ENCODE measurements around the gene DOCK4. TPM values are rescaled to one million over a fixed set of nuclear protein-coding genes. Genes with fewer than 3 reads are reported as not detected.

DOCK4 gene
- total and polyA plus RNA-seq, 2 of the 8 experiments (the other 6 are each of a cell fraction or from before 2014, with no cell fraction given) = 5.1 to 23.6 TPM

DNA sequence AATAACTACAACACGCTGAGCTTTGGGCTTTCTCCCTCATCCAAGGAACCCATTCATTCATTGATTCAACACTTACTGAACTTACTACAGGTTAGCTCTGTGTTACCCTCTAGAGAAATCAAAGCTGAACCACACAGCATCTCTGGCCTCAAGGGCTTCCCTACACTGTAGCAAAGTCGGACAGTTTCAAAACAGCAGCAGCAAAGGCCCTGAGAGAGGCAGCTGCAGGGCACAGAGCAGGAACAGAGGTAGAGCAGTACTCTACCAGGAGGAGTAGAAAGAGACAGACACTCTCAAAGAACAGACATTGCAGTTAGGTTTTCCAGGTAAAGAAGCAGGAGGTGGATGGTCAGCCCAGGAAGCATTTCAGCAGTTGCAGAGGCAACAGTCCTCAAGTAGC, 16.1 kb downstream of the DOCK4 start:
- no peaks in the 10 kb centered on the region for H3K27me3 ChIP-seq (replicated peaks in 1 of 4; ENCODE audit: control insufficient read depth in 3 of 4, extremely low read depth in 1 of 4, insufficient read depth in 3 of 4, low read length in 3 of 4)
- no peak overlapping the region for H2BK15ac ChIP-seq (ENCODE audit: low read length)
- TF ChIP-seq TCF12 (IDR thresholded peaks at IDR 0.05; ENCODE audit: low read depth, low read length) (no peak), CBX8 (IDR thresholded peaks at IDR 0.05; ENCODE audit: borderline replicate concordance, low read depth, low read length) (no peak), SUZ12 (IDR thresholded peaks at IDR 0.05; ENCODE audit: low read length) (no peak), BCL11A (IDR thresholded peaks at IDR 0.05; ENCODE audit: low read depth in 2 of 2, low read length in 2 of 2) (no peak), SIN3A (conservative IDR thresholded peaks at IDR 0.05 in 1 of 2, IDR thresholded peaks at IDR 0.05 in 1 of 2; ENCODE audit: low read depth in 1 of 2, low read length in 2 of 2) (no peak), POLR2A (IDR thresholded peaks at IDR 0.05; ENCODE audit: control extremely low read depth in 1 of 2, low read depth in 2 of 2, low read length in 2 of 2) (no peak), JUN (IDR thresholded peaks at IDR 0.05; ENCODE audit: low read depth, low read length) (no peak), SAP30 (IDR thresholded peaks at IDR 0.05; ENCODE audit: insufficient read depth, insufficient replicate concordance, low read length) (no peak)
- TF ChIP-seq, protein P1, sequence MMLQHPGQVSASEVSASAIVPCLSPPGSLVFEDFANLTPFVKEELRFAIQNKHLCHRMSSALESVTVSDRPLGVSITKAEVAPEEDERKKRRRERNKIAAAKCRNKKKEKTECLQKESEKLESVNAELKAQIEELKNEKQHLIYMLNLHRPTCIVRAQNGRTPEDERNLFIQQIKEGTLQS (IDR thresholded peaks at IDR 0.05; ENCODE audit: insufficient read depth, low read depth, low read length) = no peak
- no peak overlapping the region for H4K91ac ChIP-seq (replicated peaks; ENCODE audit: insufficient read length, low read length)
- peaks cover 0 to 6% (median 0%) of the 10 kb centered on the region in 4 experiments; a peak in 1 of 7 replicates for H3K4me1 ChIP-seq (replicated peaks in 1 of 4; ENCODE audit: control insufficient read depth in 3 of 4, insufficient read depth in 4 of 4, low read length in 3 of 4)
- H3K4ac ChIP-seq (replicated peaks; ENCODE audit: insufficient read length, low read depth, low read length) = no peak overlapping the region
- H3K9ac ChIP-seq (replicated peaks in 1 of 4; ENCODE audit: extremely low read depth in 1 of 4, low read depth in 3 of 4, low read length in 3 of 4) = no peak overlapping the region
- no peak overlapping the region for H2BK20ac ChIP-seq (ENCODE audit: low read length)
- no peak overlapping the region for H3K14ac ChIP-seq (ENCODE audit: insufficient read length)
- 0 out of 2 replicates have a peak overlapping the region, but pooled peaks have one; percentile 19 for H2BK12ac ChIP-seq (ENCODE audit: low read depth, low read length)
- H3K4me3 ChIP-seq (ENCODE audit: extremely low read depth in 1 of 4, insufficient read depth in 2 of 4, low read depth in 3 of 4, low read length in 4 of 4) = no peak overlapping the region
- H4K20me1 ChIP-seq (replicated peaks in 1 of 2; ENCODE audit: control insufficient read depth in 1 of 2, insufficient read depth in 2 of 2, low read length in 2 of 2) = peaks cover 0 to 4% of the 10 kb centered on the region in 2 experiments
- H2AK5ac ChIP-seq (ENCODE audit: low read depth, low read length) = no peak overlapping the region
- no peak overlapping the region for H2BK120ac ChIP-seq (replicated peaks; ENCODE audit: low read depth, low read length)
- H4K8ac ChIP-seq (ENCODE audit: extremely low read depth, insufficient read depth, low read length) = no peak overlapping the region
- H3K79me1 ChIP-seq (ENCODE audit: low read depth, low read length) = no peaks in the 10 kb centered on the region; the same call in none of the 2 replicates
- H3K23me2 ChIP-seq (ENCODE audit: low read depth, low read length) = no peaks in the 10 kb centered on the region
- no peak overlapping the region for H3K56ac ChIP-seq (replicated peaks; ENCODE audit: insufficient read length, low read depth, low read length)
- 83% methylated on average over 2 of the region's 2 CpGs; no CpG with 5 or more reads in 1 of the 2 experiments for WGBS, 2 experiments (ENCODE audit: extremely low coverage in 1 of 2, insufficient coverage in 1 of 2, insufficient read length in 1 of 2, insufficient replicate concordance in 2 of 2, low coverage in 1 of 2, low lambda C conversion rate in 2 of 2, missing lambda C conversion rate in 1 of 2)
- H3K23ac ChIP-seq (ENCODE audit: insufficient read length) = no peak overlapping the region
- no peak overlapping the region for H2AFZ ChIP-seq (ENCODE audit: low read length)
- H3K18ac ChIP-seq (ENCODE audit: extremely low read depth, low read length) = no peak overlapping the region
- no peak overlapping the region for H2BK5ac ChIP-seq (ENCODE audit: low read depth, low read length)
- peaks cover 0 to 56% of the 10 kb centered on the region in 2 experiments; a peak in 2 of 4 replicates for H3K79me2 ChIP-seq (ENCODE audit: control insufficient read depth in 1 of 2, insufficient read depth in 2 of 2, low read length in 2 of 2)
- no peak overlapping the region for H3K27ac ChIP-seq (ENCODE audit: low read depth, low read length)
- ChIA-PET POLR2A (ENCODE audit: partially characterized antibody) (no interaction called here), CTCF (ENCODE audit: partially characterized antibody) (interaction anchor here (1.5 kb wide), 1 partner anchor 53 kb away, joined by 3 read pairs; no protein-coding TSS in a partner anchor)
- no peak overlapping the region for H3K4me2 ChIP-seq (ENCODE audit: insufficient read depth in 1 of 2, low read depth in 2 of 2, low read length in 2 of 2)
- FAIRE-seq = no peak
- no peak overlapping the region for H4K5ac ChIP-seq (ENCODE audit: insufficient read length, low read depth, low read length)
- DNase-seq (ENCODE audit: low read depth in 1 of 2, low spot score in 2 of 2) = no peak
- H3K36me3 ChIP-seq (ENCODE audit: control insufficient read depth in 2 of 4, insufficient read depth in 4 of 4, low read length in 3 of 4) = no peaks in the 10 kb centered on the region
- H3K9me3 ChIP-seq (ENCODE audit: insufficient read depth in 2 of 2, low read depth in 1 of 2, low read length in 1 of 2) = no peaks in the 10 kb centered on the region

All from H1 (cell line).